ENCODE measurements around the gene MYH9.

DNA sequence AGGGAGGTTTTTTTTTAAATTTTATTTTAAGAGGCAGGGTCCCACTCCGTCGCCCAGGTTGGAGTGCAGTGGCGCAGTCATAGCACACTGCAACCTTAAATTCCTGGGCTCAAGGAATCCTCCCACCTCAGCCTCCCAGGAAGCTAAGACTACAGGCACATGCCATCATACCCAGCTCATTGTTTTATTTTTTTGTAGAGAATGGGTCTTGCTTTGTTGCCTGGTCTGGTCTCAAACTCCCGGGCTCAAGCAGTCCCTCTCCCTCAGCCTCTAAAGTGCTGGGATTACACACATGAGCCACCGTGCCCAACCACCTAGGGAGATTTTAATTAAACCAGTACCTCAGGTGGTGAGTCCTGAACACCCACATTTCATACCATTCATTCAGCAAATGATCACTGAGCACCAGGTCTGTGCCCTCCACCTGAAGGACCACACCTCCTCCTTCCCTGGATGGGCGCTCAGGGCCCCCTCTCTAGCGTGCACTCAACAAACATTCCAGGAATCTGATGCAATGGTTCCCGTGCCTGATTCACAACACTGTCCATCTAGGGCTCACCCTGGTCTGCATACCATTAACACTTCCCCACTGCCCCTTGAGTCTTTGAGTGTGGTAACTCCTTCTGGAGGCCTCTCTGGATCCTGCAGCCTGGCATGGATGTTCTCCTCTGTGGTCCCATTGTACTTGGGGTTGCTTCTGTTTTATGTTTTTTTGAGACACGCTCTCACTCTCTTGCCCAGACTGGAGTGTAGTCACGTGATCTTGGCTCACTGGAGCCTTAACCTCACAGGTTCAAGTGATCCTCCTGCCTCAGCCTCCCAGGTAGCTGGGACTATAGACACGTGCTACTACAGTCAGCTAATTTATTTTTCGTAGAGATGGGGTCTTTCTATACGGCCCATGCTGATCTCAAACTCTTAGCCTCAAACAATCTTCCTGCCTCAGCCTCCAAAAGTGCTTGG lies 9.6 kb upstream of the MYH9 start:
- TF ChIP-seq, protein P1, sequence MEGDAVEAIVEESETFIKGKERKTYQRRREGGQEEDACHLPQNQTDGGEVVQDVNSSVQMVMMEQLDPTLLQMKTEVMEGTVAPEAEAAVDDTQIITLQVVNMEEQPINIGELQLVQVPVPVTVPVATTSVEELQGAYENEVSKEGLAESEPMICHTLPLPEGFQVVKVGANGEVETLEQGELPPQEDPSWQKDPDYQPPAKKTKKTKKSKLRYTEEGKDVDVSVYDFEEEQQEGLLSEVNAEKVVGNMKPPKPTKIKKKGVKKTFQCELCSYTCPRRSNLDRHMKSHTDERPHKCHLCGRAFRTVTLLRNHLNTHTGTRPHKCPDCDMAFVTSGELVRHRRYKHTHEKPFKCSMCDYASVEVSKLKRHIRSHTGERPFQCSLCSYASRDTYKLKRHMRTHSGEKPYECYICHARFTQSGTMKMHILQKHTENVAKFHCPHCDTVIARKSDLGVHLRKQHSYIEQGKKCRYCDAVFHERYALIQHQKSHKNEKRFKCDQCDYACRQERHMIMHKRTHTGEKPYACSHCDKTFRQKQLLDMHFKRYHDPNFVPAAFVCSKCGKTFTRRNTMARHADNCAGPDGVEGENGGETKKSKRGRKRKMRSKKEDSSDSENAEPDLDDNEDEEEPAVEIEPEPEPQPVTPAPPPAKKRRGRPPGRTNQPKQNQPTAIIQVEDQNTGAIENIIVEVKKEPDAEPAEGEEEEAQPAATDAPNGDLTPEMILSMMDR (IDR thresholded peaks at IDR 0.05): no peak
- TF ChIP-seq POLR2AphosphoS5 (IDR thresholded peaks at IDR 0.05) (no peak), POLR2A (IDR thresholded peaks at IDR 0.05) (no peak)
